ENCODE data around the gene THADA.
"Not testable (repeated sequence)": the region's sequence is repeated elsewhere in the genome, so short reads cannot be mapped to it uniquely, and the experiment has no call there.

The THADA gene

GRCh38 chr2:43408407-43409160, 187.3 kb downstream of the THADA start:
- DNase-seq: peak in 1 of 2 donors; percentile 46

DNA sequence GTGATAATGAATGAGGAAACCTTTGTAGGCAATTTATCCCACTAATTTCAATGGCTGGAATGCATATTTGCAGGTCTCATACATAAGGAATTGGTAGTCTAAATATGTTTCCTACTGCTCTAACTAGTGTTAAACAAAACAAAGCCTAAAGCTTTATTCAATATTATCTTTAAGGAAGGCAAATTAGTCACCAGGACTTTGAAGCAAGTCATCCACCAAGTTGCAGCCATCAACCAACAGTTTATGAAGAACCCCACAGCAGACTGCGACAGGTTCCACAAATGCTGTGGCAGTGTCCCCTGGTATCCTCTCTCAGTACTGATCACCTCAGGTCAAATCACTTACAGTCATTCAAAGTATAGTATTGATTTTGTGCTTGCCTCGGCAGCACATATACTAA, 187.9 kb downstream of the THADA start:
- DNase-seq: no peak

- DNase-seq: no peak
Observed at GRCh38 chr2:43406651-43407279, 189.1 kb downstream of the THADA start.

DNA sequence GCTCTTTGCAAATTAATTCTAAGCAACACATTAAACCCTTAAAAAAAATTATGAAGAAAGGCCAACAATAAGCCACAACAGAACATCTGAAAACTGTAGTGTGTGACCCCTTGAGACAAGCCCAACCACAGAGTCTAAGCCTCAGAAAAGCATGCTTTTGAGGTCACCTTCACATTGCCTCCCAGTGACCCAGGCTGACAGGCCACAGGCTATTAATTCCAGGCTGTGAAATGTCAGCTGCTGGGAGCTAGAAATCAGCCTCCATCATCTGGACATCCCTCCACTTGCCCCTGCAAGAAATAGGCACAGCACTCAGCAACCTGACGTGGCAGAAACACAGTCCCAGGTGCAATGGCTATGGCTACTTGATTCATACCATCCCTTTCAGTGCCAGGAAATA, 190.0 kb downstream of the THADA start:
- no peak for DNase-seq

DNA sequence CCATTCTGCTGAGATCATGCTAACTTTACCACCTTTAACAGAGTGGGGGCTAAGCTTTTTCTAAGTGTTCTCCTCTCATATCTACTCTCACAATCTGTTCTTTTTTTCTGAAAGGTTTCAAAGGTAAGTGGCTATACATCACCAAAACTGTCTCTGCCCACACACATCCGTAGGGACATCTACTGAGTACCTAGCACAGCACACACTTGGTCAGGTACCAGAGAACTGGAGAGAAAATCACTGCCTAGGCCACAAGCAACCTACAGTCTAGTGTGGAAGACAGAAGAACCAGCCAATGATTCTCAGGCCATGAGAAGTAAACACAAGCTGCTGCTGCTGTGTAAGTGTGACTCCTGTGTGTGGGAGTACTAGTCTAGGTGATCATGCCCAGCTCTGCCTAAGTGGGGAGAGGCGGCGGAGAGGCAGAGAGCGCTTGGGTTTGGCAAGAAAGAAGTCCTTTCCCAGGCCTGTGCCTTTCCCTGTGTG, 193.3 kb downstream of the THADA start:
- no peak for DNase-seq

DNA sequence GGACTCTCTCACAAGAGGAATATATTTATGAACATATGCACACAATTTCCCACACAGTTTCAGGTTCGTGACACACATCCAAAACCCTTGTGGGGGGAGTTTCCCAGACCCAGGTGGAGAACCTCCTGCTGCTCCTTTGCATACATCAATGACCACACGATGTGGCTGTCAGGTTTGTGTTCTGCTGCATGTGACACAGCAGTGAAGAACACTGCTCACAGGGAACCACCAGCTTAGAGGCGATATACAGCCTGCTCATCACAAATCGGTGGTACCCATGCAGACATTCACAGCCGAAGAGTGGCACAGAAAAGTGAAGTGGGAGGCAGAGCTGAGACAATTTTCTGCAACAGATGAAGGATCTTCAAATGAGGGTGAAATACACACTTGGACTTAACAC, 193.8 kb downstream of the THADA start:
- DNase-seq: no peak

DNA sequence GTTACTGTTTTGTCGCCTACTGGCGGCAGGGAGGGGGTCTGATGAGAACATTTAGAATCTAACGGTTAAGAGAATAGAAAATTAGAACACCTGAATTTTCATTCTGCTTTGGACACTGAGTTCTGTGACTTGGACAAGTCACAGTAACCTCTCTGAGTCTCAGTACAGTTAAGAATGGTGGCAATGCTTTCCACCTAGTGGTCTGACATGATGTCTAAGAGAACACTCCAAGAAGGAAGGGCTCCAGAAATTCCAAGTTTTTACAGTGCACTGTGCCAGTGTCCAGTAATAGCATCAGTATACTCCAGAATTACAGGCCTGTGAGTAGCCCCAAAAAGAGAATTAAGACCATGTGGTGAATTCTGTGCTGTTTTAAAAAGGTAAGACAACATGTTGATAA, 195.3 kb downstream of the THADA start:
- DNase-seq: no peak

GRCh38 chr2:43399515-43400264, 196.1 kb downstream of the THADA start:
- no peak for DNase-seq

GRCh38 chr2:43399098-43399497, 196.7 kb downstream of the THADA start:
- no peak for DNase-seq

DNA sequence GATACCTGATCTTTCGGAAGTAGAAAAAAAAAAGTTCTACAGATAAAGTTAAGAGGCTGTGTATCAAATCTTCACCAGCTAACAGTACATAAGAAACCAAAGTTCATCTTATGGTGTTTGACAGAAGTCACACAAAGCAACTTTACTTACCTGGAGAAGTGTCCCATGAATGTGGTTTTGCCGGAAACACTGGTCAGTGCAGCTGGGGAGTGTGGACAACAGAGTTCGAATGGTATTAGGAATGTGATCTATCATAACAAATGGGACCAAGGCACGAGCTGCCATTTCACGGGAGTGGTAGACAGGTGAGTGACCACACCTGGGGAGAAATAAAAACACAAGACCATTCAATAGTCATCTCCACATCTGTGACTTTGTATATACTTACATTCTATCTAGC, 198.0 kb downstream of the THADA start:
- DNase-seq: no peak

DNA sequence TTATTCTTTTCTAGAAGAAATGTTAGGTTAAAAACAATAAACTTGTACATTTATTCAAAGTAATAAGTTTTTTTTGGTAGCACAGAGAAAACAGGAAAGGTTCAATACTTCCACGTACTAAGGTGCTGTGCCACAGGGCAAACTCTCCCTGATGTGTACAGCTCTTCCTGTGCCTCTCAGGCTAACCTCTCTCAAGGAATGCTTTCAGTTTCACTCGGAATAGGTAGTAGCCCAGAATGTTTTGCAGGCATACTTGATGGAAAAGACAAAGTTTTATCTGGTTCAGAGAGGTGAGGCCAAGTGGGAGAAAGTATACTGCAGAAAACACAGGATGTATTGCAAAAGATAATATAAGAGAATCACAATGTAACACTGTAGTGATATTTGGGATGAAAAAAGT, 198.4 kb downstream of the THADA start:
- no peak for DNase-seq

- not testable (repeated sequence) for DNase-seq
Observed at GRCh38 chr2:43396344-43396743, 199.5 kb downstream of the THADA start.

DNA sequence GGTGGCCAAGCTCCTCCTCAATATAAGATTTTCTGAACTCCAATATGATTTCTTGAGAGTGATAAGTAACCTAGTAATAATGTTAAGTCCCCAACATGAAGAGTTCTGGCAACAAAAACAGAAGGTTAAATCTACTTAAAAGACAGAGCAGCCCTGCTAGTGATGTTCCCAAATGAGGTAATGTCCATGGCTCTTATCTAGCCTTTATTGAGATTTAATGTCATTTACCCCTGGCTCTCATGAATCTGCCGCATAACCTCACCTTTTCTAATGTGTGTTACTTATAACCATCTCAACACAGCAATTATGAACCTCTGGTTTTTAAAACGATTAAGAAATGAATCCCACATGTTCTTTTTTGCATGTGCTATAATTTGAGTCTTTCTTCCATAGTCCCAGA, 201.9 kb downstream of the THADA start:
- no peak for DNase-seq

- DNase-seq: no peak
Observed at GRCh38 chr2:43391878-43392215, 204.0 kb downstream of the THADA start.

GRCh38 chr2:43391201-43391877, 204.5 kb downstream of the THADA start:
- no peak for DNase-seq

- no peak for DNase-seq
Observed at GRCh38 chr2:43389581-43390466, 206.0 kb downstream of the THADA start.

GRCh38 chr2:43388371-43388770, 207.5 kb downstream of the THADA start:
- no peak for DNase-seq

- DNase-seq: no peak
Observed at GRCh38 chr2:43387092-43388062, 208.5 kb downstream of the THADA start.

GRCh38 chr2:43386679-43387078, 209.2 kb downstream of the THADA start:
- DNase-seq: not testable (repeated sequence)

DNA sequence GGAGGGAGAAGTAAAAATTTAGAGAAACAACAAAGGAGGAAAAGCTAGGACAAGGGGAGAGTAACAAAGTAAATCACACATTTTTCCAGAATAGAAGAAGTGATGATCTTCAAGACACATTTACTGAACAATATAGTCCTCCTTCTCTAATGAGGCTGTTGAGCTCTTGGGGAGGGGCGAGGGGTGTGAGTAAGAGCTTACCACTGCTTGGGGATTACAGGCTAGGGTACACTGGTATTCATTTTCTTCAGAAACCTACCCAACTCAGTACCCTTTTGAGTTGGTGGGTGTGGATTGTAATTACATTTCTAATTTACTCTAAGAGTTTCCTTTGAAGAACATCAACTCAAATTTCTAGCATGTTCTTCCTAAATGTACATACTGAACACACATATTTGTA, 211.7 kb downstream of the THADA start:
- DNase-seq: no peak

GRCh38 chr2:43383533-43383932, 212.3 kb downstream of the THADA start:
- no peak for DNase-seq
